SK-N-SH (cell line): Measurements from ENCODE around the gene DPP4. TPM values are rescaled to one million over a fixed set of nuclear protein-coding genes. Genes with fewer than 3 reads are reported as not detected.

Experiments
- CTCF ChIA-PET: fragments of 300-600, 350-600 bp; formaldehyde crosslinking; extraction: SDS; loops from one replicate; lab custom pipeline; 2021; lab: Yijun Ruan, JAX
- POLR2A ChIA-PET: fragments of 350-600 bp; sonication (Branson Sonifier 250); formaldehyde crosslinking; extraction: SDS; loops from one replicate; lab custom pipeline; 2020; ENCODE audit warnings: antibody characterized with exemption, inconsistent platforms; lab: Yijun Ruan, JAX
- DNase-seq: peaks from one replicate; pipeline ENCODE4 v3.0.0; 2012
- H2AFZ ChIP-seq: fragments of 200-600 bp; sonication (generic); 2 replicates; pipeline ENCODE4 v1.8.1; 2016; ENCODE audit warnings: antibody characterized with exemption, mild to moderate bottlenecking, low read depth
- H3F3A ChIP-seq: fragments of 200-600 bp; sonication (generic); replicated peaks from 2 replicates; pipeline ENCODE3; 2016; ENCODE audit warnings: antibody characterized with exemption, mild to moderate bottlenecking; ENCODE audit not compliant: insufficient read depth
- H3K27ac ChIP-seq, 2 experiments: fragments of 200-500 bp in 1 of 2; fragments of 200-600 bp in 1 of 2; sonication (Bioruptor generic) in 1 of 2; sonication (generic), shearing (Covaris generic) in 1 of 2; 2 replicates each; pipeline versions ENCODE4 v1.5.1 to v1.6.1; 2014 to 2016; ENCODE audit warnings: low read depth in 2 of 2, inconsistent platforms in 1 of 2, low read length in 1 of 2, mild to moderate bottlenecking in 1 of 2, mixed read lengths in 1 of 2
- H3K27me3 ChIP-seq: fragments of 200-600 bp; sonication (generic), shearing (Covaris generic); 2 replicates; pipeline ENCODE4 v1.6.1; 2016; ENCODE audit warnings: mixed run types; ENCODE audit not compliant: insufficient read depth
- H3K36me3 ChIP-seq, 2 experiments: fragments of 200-500 bp in 1 of 2; fragments of 200-600 bp in 1 of 2; sonication (Bioruptor generic) in 1 of 2; sonication (generic) in 1 of 2; replicated peaks in 1 of 2; 2 replicates each; pipeline versions ENCODE3 to v1.5.1; 2014 to 2016; ENCODE audit warnings: low read length in 1 of 2, mild to moderate bottlenecking in 1 of 2; ENCODE audit not compliant: insufficient read depth in 2 of 2, control insufficient read depth in 1 of 2
- H3K4me1 ChIP-seq, 2 experiments: fragments of 200-500 bp in 1 of 2; fragments of 200-600 bp in 1 of 2; sonication (Bioruptor generic) in 1 of 2; sonication (generic), shearing (Covaris generic) in 1 of 2; 2 replicates each; pipeline versions ENCODE4 v1.5.1 to v1.6.1; 2014 to 2016; ENCODE audit warnings: low read depth in 1 of 2, low read length in 1 of 2, mixed run types in 1 of 2; ENCODE audit not compliant: insufficient read depth in 2 of 2, control insufficient read depth in 1 of 2
- H3K4me2 ChIP-seq: fragments of 200-600 bp; sonication (generic), shearing (Covaris generic); 2 replicates; pipeline ENCODE4 v1.6.1; 2017; ENCODE audit warnings: mixed run types
- H3K4me3 ChIP-seq, 2 experiments: fragments of 200-500 bp in 1 of 2; fragments of 200-600 bp in 1 of 2; sonication (Bioruptor generic) in 1 of 2; sonication (generic), shearing (Covaris generic) in 1 of 2; 2 replicates each; pipeline versions ENCODE4 v1.5.1 to v1.8.1; 2014 to 2016; ENCODE audit warnings: low read depth in 2 of 2, inconsistent platforms in 1 of 2, low read length in 1 of 2, mild to moderate bottlenecking in 1 of 2, mixed read lengths in 1 of 2, moderate library complexity in 1 of 2
- H3K79me2 ChIP-seq: fragments of 200-600 bp; sonication (generic); 2 replicates; pipeline ENCODE4 v1.8.1; 2017; ENCODE audit warnings: mild to moderate bottlenecking; ENCODE audit not compliant: insufficient read depth
- H3K9ac ChIP-seq: fragments of 200-600 bp; sonication (generic); 2 replicates; pipeline ENCODE4 v1.6.1; 2017; ENCODE audit warnings: mixed run types
- H3K9me2 ChIP-seq: fragments of 200-600 bp; sonication (generic); 2 replicates; pipeline ENCODE4 v1.6.1; 2017; ENCODE audit warnings: mixed run types
- H3K9me3 ChIP-seq: fragments of 200-600 bp; sonication (generic); 2 replicates; pipeline ENCODE4 v1.6.1; 2017; ENCODE audit warnings: mixed run types, mild to moderate bottlenecking, moderate library complexity
- H4K20me1 ChIP-seq: fragments of 200-600 bp; sonication (generic); 2 replicates; pipeline ENCODE4 v1.6.1; 2017; ENCODE audit warnings: mild to moderate bottlenecking, mixed run types; ENCODE audit not compliant: insufficient read depth
- CHD2 ChIP-seq: fragments of 150-350 bp; IDR thresholded peaks from 2 replicates; pipeline ENCODE4 v1.6.1; 2018; ENCODE audit warnings: low read length; ENCODE audit not compliant: partially characterized antibody
- ELF1 ChIP-seq: IDR thresholded peaks from 2 replicates; pipeline ENCODE4 v1.4.0; 2012
- EZH2phosphoT487 ChIP-seq: fragments of 200-600 bp; sonication (generic); IDR thresholded peaks from 2 replicates; pipeline ENCODE4 v1.6.1; 2017; ENCODE audit warnings: low read depth, mixed run types, mild to moderate bottlenecking, antibody characterized with exemption, moderate library complexity, borderline replicate concordance
- FOXM1 ChIP-seq: IDR thresholded peaks from 2 replicates; pipeline ENCODE4 v1.4.0; 2012; ENCODE audit warnings: low read depth, mild to moderate bottlenecking
- JUND ChIP-seq: IDR thresholded peaks from 2 replicates; pipeline ENCODE4 v1.4.0; 2012
- MEF2A ChIP-seq: IDR thresholded peaks from 2 replicates; pipeline ENCODE4 v1.4.0; 2012; ENCODE audit warnings: low read depth, borderline replicate concordance
- MXI1 ChIP-seq: IDR thresholded peaks from 2 replicates; pipeline ENCODE4 v1.6.1; 2012; ENCODE audit warnings: mild to moderate bottlenecking, low read depth, low read length, improper control_type of control experiment
- NFIC ChIP-seq: IDR thresholded peaks from 2 replicates; pipeline ENCODE4 v1.4.0; 2012; ENCODE audit warnings: borderline replicate concordance
- RCOR1 ChIP-seq: fragments of 150-350 bp; IDR thresholded peaks from 2 replicates; pipeline ENCODE4 v1.6.1; 2017; ENCODE audit warnings: antibody characterized with exemption, low read length
- RFX5 ChIP-seq: IDR thresholded peaks from 2 replicates; pipeline ENCODE4 v1.6.1; 2012; ENCODE audit warnings: mild to moderate bottlenecking, improper control_type of control experiment, low read length
- RXRA ChIP-seq: IDR thresholded peaks from 2 replicates; pipeline ENCODE4 v1.4.0; 2012; ENCODE audit warnings: low read depth, mild to moderate bottlenecking, borderline replicate concordance
- SIN3A ChIP-seq: IDR thresholded peaks from 2 replicates; pipeline ENCODE4 v1.6.1; 2012; ENCODE audit warnings: low read depth, mild to moderate bottlenecking, low read length, moderate library complexity, borderline replicate concordance
- SMC3 ChIP-seq: IDR thresholded peaks from 2 replicates; pipeline ENCODE4 v1.6.1; 2012; ENCODE audit warnings: low read depth, low read length, improper control_type of control experiment
- TAF1 ChIP-seq: IDR thresholded peaks from 2 replicates; pipeline ENCODE4 v1.6.1; 2012; ENCODE audit warnings: low read depth, mild to moderate bottlenecking, low read length, moderate library complexity, borderline replicate concordance
- TCF12 ChIP-seq: IDR thresholded peaks from 2 replicates; pipeline ENCODE4 v1.4.0; 2012
- WGBS: methylation state at CpG from one replicate; pipeline ENCODE4 v1.1.6; 2017; ENCODE audit warnings: low lambda C conversion rate; 5-methylcytosine and 5-hydroxymethylcytosine counted together
- polyA plus RNA-seq, 3 experiments: library from polyadenylated mRNA; depleted of rRNA; stranded (reverse); fragments of >200 nt; gene quantifications; 2 replicates each; pipeline ENCODE4 v1.2.3, GENCODE V29; 2012
- TF ChIP-seq, protein P1 (sequence below): IDR thresholded peaks from 2 replicates; pipeline ENCODE4 v1.4.0; 2012; ENCODE audit warnings: low read depth, borderline replicate concordance
- TF ChIP-seq, protein P2 (sequence below): IDR thresholded peaks from 2 replicates; pipeline ENCODE4; 2012
- TF ChIP-seq, protein P3 (sequence below): fragments of 200-600 bp; sonication (generic); IDR thresholded peaks from 2 replicates; pipeline ENCODE4 v1.6.1; 2017; ENCODE audit warnings: antibody characterized with exemption, mild to moderate bottlenecking, moderate library complexity
- TF ChIP-seq, protein P4 (sequence below): IDR thresholded peaks from 2 replicates; pipeline ENCODE4 v1.4.0; 2012; ENCODE audit warnings: low read depth, borderline replicate concordance

DPP4 gene
- polyA plus RNA-seq, 1 of the 3 experiments (the other 2 are of a cell fraction), result 5.0 TPM

DNA sequence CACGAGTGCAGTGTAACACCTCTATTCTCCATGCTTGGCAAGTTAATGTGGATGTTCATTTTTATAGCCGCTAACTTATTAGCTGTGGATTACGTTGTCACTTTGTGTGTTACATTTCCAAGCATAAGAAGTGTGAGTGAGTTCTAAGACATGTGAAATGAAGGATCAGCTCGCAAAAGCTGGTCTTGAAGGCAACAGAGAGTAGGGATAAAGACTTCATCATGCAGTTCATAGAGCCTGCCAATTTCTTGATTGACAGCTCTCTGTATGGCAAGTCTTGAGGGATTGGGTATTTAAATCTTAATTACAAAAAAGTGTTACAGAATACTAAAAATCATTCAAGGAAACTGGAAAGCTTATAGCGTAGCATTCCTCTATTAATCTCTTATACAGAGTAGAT lies 25.8 kb upstream of the DPP4 start:
- Histone ChIP-seq H3K4me2 (no peak overlapping the region), H2AFZ (no peak overlapping the region), H4K20me1 (no peaks in the 10 kb centered on the region), H3F3A (no peaks in the 10 kb centered on the region), H3K4me1 (no peaks in the 10 kb centered on the region), H3K9ac (no peak overlapping the region), H3K9me2 (no peaks in the 10 kb centered on the region), H3K4me3 (no peak overlapping the region), H3K9me3 (no peaks in the 10 kb centered on the region), H3K27ac (no peak overlapping the region), H3K27me3 (no peaks in the 10 kb centered on the region), H3K79me2 (no peaks in the 10 kb centered on the region), H3K36me3 (no peaks in the 10 kb centered on the region)
- DNase-seq, result no peak
- ChIA-PET CTCF (no interaction called here), POLR2A (no interaction called here)
- WGBS, result 81% methylated on average over 5 of the region's 5 CpGs
- TF ChIP-seq MXI1, result no peak
- TF ChIP-seq, protein P1, sequence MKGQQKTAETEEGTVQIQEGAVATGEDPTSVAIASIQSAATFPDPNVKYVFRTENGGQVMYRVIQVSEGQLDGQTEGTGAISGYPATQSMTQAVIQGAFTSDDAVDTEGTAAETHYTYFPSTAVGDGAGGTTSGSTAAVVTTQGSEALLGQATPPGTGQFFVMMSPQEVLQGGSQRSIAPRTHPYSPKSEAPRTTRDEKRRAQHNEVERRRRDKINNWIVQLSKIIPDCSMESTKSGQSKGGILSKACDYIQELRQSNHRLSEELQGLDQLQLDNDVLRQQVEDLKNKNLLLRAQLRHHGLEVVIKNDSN, result no peak
- TF ChIP-seq, protein P2, sequence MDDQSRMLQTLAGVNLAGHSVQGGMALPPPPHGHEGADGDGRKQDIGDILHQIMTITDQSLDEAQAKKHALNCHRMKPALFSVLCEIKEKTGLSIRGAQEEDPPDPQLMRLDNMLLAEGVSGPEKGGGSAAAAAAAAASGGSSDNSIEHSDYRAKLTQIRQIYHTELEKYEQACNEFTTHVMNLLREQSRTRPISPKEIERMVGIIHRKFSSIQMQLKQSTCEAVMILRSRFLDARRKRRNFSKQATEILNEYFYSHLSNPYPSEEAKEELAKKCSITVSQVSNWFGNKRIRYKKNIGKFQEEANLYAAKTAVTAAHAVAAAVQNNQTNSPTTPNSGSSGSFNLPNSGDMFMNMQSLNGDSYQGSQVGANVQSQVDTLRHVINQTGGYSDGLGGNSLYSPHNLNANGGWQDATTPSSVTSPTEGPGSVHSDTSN, result no peak
- TF ChIP-seq ELF1, result no peak
- TF ChIP-seq, protein P3, sequence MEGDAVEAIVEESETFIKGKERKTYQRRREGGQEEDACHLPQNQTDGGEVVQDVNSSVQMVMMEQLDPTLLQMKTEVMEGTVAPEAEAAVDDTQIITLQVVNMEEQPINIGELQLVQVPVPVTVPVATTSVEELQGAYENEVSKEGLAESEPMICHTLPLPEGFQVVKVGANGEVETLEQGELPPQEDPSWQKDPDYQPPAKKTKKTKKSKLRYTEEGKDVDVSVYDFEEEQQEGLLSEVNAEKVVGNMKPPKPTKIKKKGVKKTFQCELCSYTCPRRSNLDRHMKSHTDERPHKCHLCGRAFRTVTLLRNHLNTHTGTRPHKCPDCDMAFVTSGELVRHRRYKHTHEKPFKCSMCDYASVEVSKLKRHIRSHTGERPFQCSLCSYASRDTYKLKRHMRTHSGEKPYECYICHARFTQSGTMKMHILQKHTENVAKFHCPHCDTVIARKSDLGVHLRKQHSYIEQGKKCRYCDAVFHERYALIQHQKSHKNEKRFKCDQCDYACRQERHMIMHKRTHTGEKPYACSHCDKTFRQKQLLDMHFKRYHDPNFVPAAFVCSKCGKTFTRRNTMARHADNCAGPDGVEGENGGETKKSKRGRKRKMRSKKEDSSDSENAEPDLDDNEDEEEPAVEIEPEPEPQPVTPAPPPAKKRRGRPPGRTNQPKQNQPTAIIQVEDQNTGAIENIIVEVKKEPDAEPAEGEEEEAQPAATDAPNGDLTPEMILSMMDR, result no peak
- no peak for TF ChIP-seq FOXM1
- no peak for TF ChIP-seq TAF1
- TF ChIP-seq CHD2, result no peak
- no peak for TF ChIP-seq SIN3A
- TF ChIP-seq MEF2A, result no peak
- no peak for TF ChIP-seq TCF12

DNA sequence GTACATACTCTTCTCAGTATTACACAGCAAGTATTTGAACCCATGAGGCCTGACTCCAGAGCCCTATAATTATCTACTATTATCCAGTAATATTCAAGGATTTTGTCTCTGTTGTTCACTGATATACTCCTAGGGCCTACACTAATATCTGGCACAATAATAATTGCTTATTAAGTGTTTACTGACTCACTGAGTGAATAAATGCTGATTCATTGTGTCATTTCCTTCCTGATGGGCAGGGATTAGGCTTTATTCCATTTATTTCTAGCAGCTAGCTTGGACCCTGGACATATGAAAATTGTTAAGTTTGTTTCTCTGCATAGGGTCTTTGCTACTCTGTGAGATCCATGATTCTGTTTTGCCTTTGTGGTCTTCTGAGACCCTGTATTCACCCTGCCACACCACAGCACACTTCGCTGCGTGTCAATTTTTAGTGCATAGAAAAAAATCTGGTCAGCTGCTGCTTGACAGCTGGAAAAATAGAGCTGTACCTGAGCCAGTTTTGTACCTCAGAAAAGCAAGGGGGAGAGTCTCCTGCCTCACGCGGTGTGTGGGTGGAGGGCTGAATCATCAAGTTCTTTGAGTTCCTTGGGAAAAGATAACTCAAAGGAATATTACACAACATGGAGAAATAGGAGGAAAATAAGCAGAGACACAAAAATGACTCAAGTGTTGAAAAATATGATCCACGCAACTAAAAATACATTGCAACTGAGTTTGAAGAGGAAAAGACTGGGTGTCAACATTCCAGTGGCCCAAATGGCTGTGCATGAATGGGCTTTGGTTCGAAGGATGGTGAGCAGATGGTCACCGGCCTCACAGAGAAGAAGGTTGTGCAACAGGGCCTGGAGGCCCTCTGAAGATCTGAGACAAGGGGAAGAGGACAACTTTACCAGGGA lies 18.9 kb upstream of the DPP4 start:
- Histone ChIP-seq H3K79me2 (no peaks in the 10 kb centered on the region), H3K4me2 (no peak overlapping the region), H3K27me3 (no peaks in the 10 kb centered on the region), H3F3A (peaks cover 41% of the 10 kb centered on the region), H3K9me2 (no peaks in the 10 kb centered on the region), H3K27ac (peak overlapping the region in 1 of 2 experiments; percentile 82; a peak in 2 of 4 replicates), H3K4me1 (peaks cover 0 to 33% of the 10 kb centered on the region in 2 experiments; a peak in 2 of 4 replicates), H2AFZ (no peak overlapping the region), H3K36me3 (no peaks in the 10 kb centered on the region), H3K9me3 (no peaks in the 10 kb centered on the region), H3K9ac (peak overlapping the region; percentile 16; the same call in 1 of the 2 replicates), H3K4me3 (no peak overlapping the region), H4K20me1 (no peaks in the 10 kb centered on the region)
- ChIA-PET POLR2A (no interaction called here), CTCF (no interaction called here)
- DNase-seq, result no peak
- 40% methylated on average over 7 of the region's 7 CpGs for WGBS
- TF ChIP-seq TAF1 (no peak), CHD2 (no peak), MEF2A (peak; percentile 39; the same call in 1 of the 2 replicates), EZH2phosphoT487 (no peak), RFX5 (no peak), FOXM1 (0 out of 2 replicates have a peak, but pooled peaks have one; percentile 25), JUND (peak; percentile 51), RCOR1 (no peak), RXRA (0 out of 2 replicates have a peak, but pooled peaks have one; percentile 7), SMC3 (no peak), MXI1 (no peak), TCF12 (peak; percentile 64), NFIC (peak; percentile 38; the same call in 1 of the 2 replicates)
- TF ChIP-seq, protein P2, result peak; percentile 46
- TF ChIP-seq, protein P4, sequence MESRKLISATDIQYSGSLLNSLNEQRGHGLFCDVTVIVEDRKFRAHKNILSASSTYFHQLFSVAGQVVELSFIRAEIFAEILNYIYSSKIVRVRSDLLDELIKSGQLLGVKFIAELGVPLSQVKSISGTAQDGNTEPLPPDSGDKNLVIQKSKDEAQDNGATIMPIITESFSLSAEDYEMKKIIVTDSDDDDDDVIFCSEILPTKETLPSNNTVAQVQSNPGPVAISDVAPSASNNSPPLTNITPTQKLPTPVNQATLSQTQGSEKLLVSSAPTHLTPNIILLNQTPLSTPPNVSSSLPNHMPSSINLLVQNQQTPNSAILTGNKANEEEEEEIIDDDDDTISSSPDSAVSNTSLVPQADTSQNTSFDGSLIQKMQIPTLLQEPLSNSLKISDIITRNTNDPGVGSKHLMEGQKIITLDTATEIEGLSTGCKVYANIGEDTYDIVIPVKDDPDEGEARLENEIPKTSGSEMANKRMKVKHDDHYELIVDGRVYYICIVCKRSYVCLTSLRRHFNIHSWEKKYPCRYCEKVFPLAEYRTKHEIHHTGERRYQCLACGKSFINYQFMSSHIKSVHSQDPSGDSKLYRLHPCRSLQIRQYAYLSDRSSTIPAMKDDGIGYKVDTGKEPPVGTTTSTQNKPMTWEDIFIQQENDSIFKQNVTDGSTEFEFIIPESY, result no peak
